Smooth muscle cell (in vitro differentiated cells): Measurements from ENCODE around the gene TMC5. TPM values are rescaled to one million over a fixed set of nuclear protein-coding genes. Genes with fewer than 3 reads are reported as not detected.

Source experiments
- DNase-seq: peaks from one replicate; lab custom pipeline; 2025; ENCODE audit not compliant: unreplicated experiment; lab: John Stamatoyannopoulos, UW
- H2AFZ ChIP-seq: fragments of 200-600 bp; sonication (generic); 2 replicates; pipeline ENCODE4 v1.6.0; 2016; ENCODE audit warnings: antibody characterized with exemption, low read depth, mild to moderate bottlenecking
- H3F3A ChIP-seq: fragments of 200-600 bp; sonication (generic); 2 replicates; pipeline ENCODE4 v1.6.0; 2017; ENCODE audit warnings: antibody characterized with exemption, low read depth
- H3K27ac ChIP-seq: fragments of 200-600 bp; sonication (generic); 2 replicates; pipeline ENCODE4 v1.5.1; 2016; ENCODE audit warnings: low read depth, mild to moderate bottlenecking
- H3K27me3 ChIP-seq: fragments of 200-600 bp; sonication (generic); 2 replicates; pipeline ENCODE4 v1.6.1; 2016; ENCODE audit warnings: low read depth, mild to moderate bottlenecking
- H3K36me3 ChIP-seq: fragments of 200-600 bp; sonication (generic); 2 replicates; pipeline ENCODE4 v1.5.1; 2016; ENCODE audit warnings: low read depth
- H3K4me1 ChIP-seq: fragments of 200-600 bp; sonication (generic); 2 replicates; pipeline ENCODE4 v1.5.1; 2016; ENCODE audit warnings: low read depth
- H3K4me2 ChIP-seq: fragments of 200-600 bp; sonication (generic); 2 replicates; pipeline ENCODE4 v1.6.0; 2016; ENCODE audit warnings: mild to moderate bottlenecking
- H3K4me3 ChIP-seq: fragments of 200-600 bp; sonication (generic); 2 replicates; pipeline ENCODE4 v1.5.1; 2016; ENCODE audit warnings: mild to moderate bottlenecking
- H3K79me2 ChIP-seq: fragments of 200-600 bp; sonication (generic); 2 replicates; pipeline ENCODE4 v1.6.0; 2016; ENCODE audit warnings: low read depth, mild to moderate bottlenecking
- H3K9ac ChIP-seq: fragments of 200-600 bp; sonication (generic); 2 replicates; pipeline ENCODE4 v1.6.0; 2016; ENCODE audit warnings: low read depth
- H3K9me3 ChIP-seq: fragments of 200-600 bp; sonication (generic); replicated peaks from 2 replicates; pipeline ENCODE4 v1.5.1; 2016; ENCODE audit warnings: low read depth
- H4K20me1 ChIP-seq: fragments of 200-600 bp; sonication (generic); 2 replicates; pipeline ENCODE4 v1.6.0; 2016; ENCODE audit warnings: low read depth
- WGBS: methylation state at CpG from one replicate; pipeline ENCODE4 v1.1.7; 2016; ENCODE audit warnings: low lambda C conversion rate; 5-methylcytosine and 5-hydroxymethylcytosine counted together
- polyA plus RNA-seq: library from polyadenylated mRNA; unstranded; fragments of >200 nt; fragmentation: Nextera tagmentation; extraction: Ambion mirVana; gene quantifications from 2 replicates; pipeline ENCODE4 v1.2.1, GENCODE V29; 2016
- total RNA-seq: library from RNA; depleted of rRNA; stranded (reverse); fragments of >200 nt; gene quantifications from 2 replicates; pipeline ENCODE4 v1.2.3, GENCODE V29; 2014
- TF ChIP-seq, protein P1 (sequence below): fragments of 200-600 bp; sonication (generic); IDR thresholded peaks from 2 replicates; pipeline ENCODE4 v1.5.1; 2017; ENCODE audit warnings: borderline replicate concordance, mild to moderate bottlenecking, antibody characterized with exemption; ENCODE audit not compliant: insufficient read depth, poor library complexity, severe bottlenecking

The TMC5 gene
- total and polyA plus RNA-seq, 2 experiments from 2014 or later = 0.18 TPM; not detected in 1

DNA sequence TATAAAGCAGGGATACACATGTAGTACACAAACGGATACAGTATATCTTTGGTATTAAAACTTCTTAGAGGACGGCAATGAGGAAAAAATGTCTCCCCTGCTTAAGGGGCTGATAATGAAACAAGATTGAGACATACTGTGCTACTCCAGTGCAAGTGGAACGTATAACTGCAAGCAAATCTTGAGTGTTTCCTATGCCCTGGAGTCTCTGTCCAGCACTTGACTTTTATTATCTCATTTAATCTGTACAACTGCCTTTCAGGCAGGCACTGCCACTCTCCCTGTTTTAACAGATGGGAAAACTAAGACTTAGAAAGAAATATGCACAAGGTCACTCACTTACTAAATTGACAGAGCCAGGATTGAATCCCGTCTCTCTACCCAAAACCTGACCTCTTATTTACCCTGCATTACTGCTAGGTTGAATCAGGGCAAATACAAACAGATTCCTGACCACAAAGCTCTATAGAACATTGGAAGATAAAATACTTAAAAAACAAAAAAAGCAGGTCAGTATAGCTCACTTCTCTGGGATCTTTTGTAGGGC, 28.7 kb downstream of the TMC5 start:
- DNase-seq = no peak
- Histone ChIP-seq H3K4me1 (no peaks in the 10 kb centered on the region), H3F3A (no peaks in the 10 kb centered on the region), H4K20me1 (no peaks in the 10 kb centered on the region), H3K9ac (no peak overlapping the region), H3K27ac (no peak overlapping the region), H3K36me3 (no peaks in the 10 kb centered on the region), H3K9me3 (no peaks in the 10 kb centered on the region), H2AFZ (no peak overlapping the region), H3K79me2 (no peaks in the 10 kb centered on the region), H3K27me3 (no peaks in the 10 kb centered on the region), H3K4me2 (no peak overlapping the region), H3K4me3 (no peak overlapping the region)
- TF ChIP-seq, protein P1, sequence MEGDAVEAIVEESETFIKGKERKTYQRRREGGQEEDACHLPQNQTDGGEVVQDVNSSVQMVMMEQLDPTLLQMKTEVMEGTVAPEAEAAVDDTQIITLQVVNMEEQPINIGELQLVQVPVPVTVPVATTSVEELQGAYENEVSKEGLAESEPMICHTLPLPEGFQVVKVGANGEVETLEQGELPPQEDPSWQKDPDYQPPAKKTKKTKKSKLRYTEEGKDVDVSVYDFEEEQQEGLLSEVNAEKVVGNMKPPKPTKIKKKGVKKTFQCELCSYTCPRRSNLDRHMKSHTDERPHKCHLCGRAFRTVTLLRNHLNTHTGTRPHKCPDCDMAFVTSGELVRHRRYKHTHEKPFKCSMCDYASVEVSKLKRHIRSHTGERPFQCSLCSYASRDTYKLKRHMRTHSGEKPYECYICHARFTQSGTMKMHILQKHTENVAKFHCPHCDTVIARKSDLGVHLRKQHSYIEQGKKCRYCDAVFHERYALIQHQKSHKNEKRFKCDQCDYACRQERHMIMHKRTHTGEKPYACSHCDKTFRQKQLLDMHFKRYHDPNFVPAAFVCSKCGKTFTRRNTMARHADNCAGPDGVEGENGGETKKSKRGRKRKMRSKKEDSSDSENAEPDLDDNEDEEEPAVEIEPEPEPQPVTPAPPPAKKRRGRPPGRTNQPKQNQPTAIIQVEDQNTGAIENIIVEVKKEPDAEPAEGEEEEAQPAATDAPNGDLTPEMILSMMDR = no peak
- WGBS = 65% methylated on average over 4 of the region's 4 CpGs

DNA sequence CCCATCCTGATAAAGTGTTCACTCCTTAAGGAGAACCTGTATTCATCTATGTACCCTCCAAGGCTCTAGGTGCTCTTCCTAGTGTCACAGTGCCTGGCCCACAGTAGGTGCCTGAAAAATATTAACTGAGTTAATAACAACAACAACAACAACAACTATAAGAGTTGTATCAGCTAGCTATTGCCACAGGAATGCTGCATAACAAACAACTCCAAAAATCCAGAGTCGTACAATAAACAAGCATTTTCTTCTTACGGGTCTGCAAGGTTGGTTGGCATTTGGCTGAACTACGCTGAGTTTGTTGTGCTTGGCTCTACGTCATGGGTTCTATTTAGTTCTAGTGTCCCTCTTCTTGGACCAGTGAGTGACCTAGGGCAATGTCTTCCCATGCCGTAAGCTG, 29.2 kb downstream of the TMC5 start:
- WGBS = 97% methylated on average over 5 of the region's 5 CpGs
- no peaks in the 10 kb centered on the region for H4K20me1 ChIP-seq
- no peak overlapping the region for H2AFZ ChIP-seq
- no peaks in the 10 kb centered on the region for H3K4me1 ChIP-seq
- no peaks in the 10 kb centered on the region for H3K79me2 ChIP-seq
- no peaks in the 10 kb centered on the region for H3K27me3 ChIP-seq
- TF ChIP-seq, protein P1 = no peak
- no peak for DNase-seq
- H3K9ac ChIP-seq = no peak overlapping the region
- no peaks in the 10 kb centered on the region for H3K9me3 ChIP-seq
- H3K36me3 ChIP-seq = no peaks in the 10 kb centered on the region
- no peak overlapping the region for H3K4me3 ChIP-seq
- no peak overlapping the region for H3K4me2 ChIP-seq
- no peaks in the 10 kb centered on the region for H3F3A ChIP-seq
- no peak overlapping the region for H3K27ac ChIP-seq

DNA sequence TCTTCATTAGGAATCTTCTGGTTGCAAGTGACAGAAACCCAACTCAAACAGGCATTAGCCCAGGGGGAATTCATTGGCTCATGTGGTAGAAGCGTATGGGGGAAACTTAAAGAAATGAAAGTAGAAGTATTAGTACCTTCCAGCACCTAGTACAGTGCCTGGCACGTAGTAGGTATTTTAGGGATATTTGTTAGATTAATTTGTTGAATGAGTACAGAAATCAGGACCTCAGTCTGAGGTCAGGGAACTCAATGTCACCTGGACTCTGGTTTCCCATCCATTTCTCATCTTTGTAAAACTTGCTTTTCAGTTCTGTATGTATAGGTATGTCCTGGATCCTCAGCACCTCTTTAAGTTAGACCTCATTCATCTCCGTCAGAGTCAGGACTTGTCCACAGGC, 32.5 kb downstream of the TMC5 start:
- DNase-seq = no peak
- Histone ChIP-seq H3K9me3 (no peaks in the 10 kb centered on the region), H3K27ac (no peak overlapping the region), H3K27me3 (no peaks in the 10 kb centered on the region), H3K4me3 (no peak overlapping the region), H3F3A (no peaks in the 10 kb centered on the region), H3K79me2 (no peaks in the 10 kb centered on the region), H2AFZ (no peak overlapping the region), H4K20me1 (no peaks in the 10 kb centered on the region), H3K4me1 (no peaks in the 10 kb centered on the region), H3K4me2 (no peak overlapping the region), H3K36me3 (no peaks in the 10 kb centered on the region), H3K9ac (no peak overlapping the region)
- WGBS = 87% methylated on average over 3 of the region's 3 CpGs
- TF ChIP-seq, protein P1 = no peak

DNA sequence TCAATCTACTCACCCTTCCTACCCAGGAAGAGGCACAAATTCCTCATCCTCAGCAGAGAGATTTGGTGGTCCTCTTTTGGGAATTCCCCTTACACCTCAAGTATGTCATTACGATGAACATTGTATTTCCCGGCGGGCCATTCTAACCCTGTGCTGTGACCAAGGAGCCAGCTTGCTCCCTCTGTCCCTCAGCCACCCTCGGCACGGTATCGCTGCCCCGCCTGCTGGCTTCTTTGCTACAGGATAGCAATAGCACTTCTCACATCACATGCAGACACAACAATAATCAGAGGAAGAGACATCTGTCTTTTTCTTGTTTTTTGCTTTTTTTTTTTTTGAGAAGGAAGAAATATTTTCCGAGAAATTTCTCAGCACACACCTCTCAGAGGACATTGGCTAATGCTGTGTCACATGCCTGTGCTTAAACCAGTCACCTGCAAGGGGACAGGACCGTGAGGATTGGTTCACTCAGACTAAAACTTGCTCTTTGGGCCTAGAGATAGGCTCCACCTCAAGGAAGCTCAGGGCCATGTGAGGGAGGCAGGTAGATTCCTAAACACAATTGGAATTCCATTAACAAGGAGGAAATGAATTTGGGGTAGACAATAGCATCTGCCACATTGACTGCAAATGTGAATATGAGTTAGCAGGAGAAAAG, 41.2 kb downstream of the TMC5 start:
- WGBS = 91% methylated on average over 9 of the region's 9 CpGs
- no peaks in the 10 kb centered on the region for H3F3A ChIP-seq
- no peak overlapping the region for H2AFZ ChIP-seq
- H3K79me2 ChIP-seq = no peaks in the 10 kb centered on the region
- no peak overlapping the region for H3K4me2 ChIP-seq
- no peaks in the 10 kb centered on the region for H3K4me1 ChIP-seq
- no peaks in the 10 kb centered on the region for H4K20me1 ChIP-seq
- TF ChIP-seq, protein P1 = no peak
- DNase-seq = no peak
- no peaks in the 10 kb centered on the region for H3K9me3 ChIP-seq
- H3K4me3 ChIP-seq = no peak overlapping the region
- no peak overlapping the region for H3K9ac ChIP-seq
- H3K27me3 ChIP-seq = no peaks in the 10 kb centered on the region
- no peaks in the 10 kb centered on the region for H3K36me3 ChIP-seq
- no peak overlapping the region for H3K27ac ChIP-seq
